SU-DHL-6 (cell line): ENCODE measurements around the gene TANGO2.

ENCODE experiments used
- H2AFZ ChIP-seq: fragments of 200-600 bp; sonication (generic); 2 replicates; pipeline ENCODE4 v1.6.1; 2014; ENCODE audit warnings: low read depth, mild to moderate bottlenecking, moderate library complexity, mixed read lengths, antibody characterized with exemption, low read length; ENCODE audit not compliant: severe bottlenecking
- H3F3A ChIP-seq: fragments of 200-600 bp; shearing (Covaris generic); 2 replicates; pipeline ENCODE4 v1.6.0; 2016; ENCODE audit warnings: antibody characterized with exemption, mild to moderate bottlenecking; ENCODE audit not compliant: insufficient read depth
- H3K27ac ChIP-seq: fragments of 200-600 bp; sonication (generic); 2 replicates; pipeline ENCODE4 v1.5.1; 2016; ENCODE audit warnings: low read depth, mild to moderate bottlenecking, low read length, moderate library complexity, mixed read lengths
- H3K27me3 ChIP-seq: fragments of 200-600 bp; sonication (generic), shearing (Covaris generic); 2 replicates; pipeline ENCODE4 v1.6.0; 2014; ENCODE audit warnings: mild to moderate bottlenecking, low read length
- H3K36me3 ChIP-seq: fragments of 200-600 bp; sonication (generic); 2 replicates; pipeline ENCODE4 v1.6.1; 2014; ENCODE audit warnings: mild to moderate bottlenecking, low read length, mixed read lengths
- H3K4me2 ChIP-seq: fragments of 300-600, 200-600 bp; shearing (Covaris generic), sonication (generic); 2 replicates; pipeline ENCODE4 v1.6.0; 2014; ENCODE audit warnings: low read length, low read depth, mild to moderate bottlenecking; ENCODE audit not compliant: poor library complexity, severe bottlenecking
- H3K4me3 ChIP-seq: fragments of 200-600 bp; sonication (generic); 2 replicates; pipeline ENCODE4 v1.5.1; 2014; ENCODE audit warnings: antibody characterized with exemption, low read length, mild to moderate bottlenecking, mixed read lengths; ENCODE audit not compliant: insufficient read depth, poor library complexity, severe bottlenecking
- H3K79me2 ChIP-seq: fragments of 200-600 bp; sonication (generic); 2 replicates; pipeline ENCODE4 v1.6.1; 2014; ENCODE audit warnings: mild to moderate bottlenecking, low read length, moderate library complexity; ENCODE audit not compliant: insufficient read depth
- H3K9ac ChIP-seq: fragments of 200-600 bp; sonication (generic); 2 replicates; pipeline ENCODE4 v1.7.0; 2014; ENCODE audit warnings: mild to moderate bottlenecking, low read length
- H3K9me2 ChIP-seq: fragments of 200-600 bp; sonication (generic); replicated peaks from 2 replicates; pipeline ENCODE4 v1.6.1; 2014; ENCODE audit warnings: low read length; ENCODE audit not compliant: insufficient read depth
- H3K9me3 ChIP-seq: fragments of 200-600 bp; sonication (generic); 2 replicates; pipeline ENCODE4 v1.6.1; 2014; ENCODE audit warnings: low read length, mixed read lengths; ENCODE audit not compliant: insufficient read depth
- H4K20me1 ChIP-seq: fragments of 200-600 bp; sonication (generic); 2 replicates; pipeline ENCODE4 v1.6.1; 2014; ENCODE audit warnings: low read depth, mild to moderate bottlenecking, antibody characterized with exemption, low read length, moderate library complexity, mixed read lengths
- EZH2phosphoT487 ChIP-seq: fragments of 200-600 bp; sonication (generic), shearing (Covaris generic); conservative IDR thresholded peaks from 2 replicates; pipeline ENCODE4 v1.6.1; 2018; ENCODE audit warnings: mild to moderate bottlenecking, antibody characterized with exemption, low read length, moderate library complexity, mixed read lengths
- TF ChIP-seq, protein P1 (sequence below): fragments of 200-600 bp; sonication (generic); IDR thresholded peaks from one replicate; pipeline ENCODE4 v1.5.1; 2017; ENCODE audit warnings: antibody characterized with exemption, mild to moderate bottlenecking, low read length, moderate library complexity; ENCODE audit not compliant: insufficient read depth, poor library complexity, severe bottlenecking

TANGO2 gene

GRCh38 chr22:20089977-20090729 lies 69.2 kb downstream of the TANGO2 start:
- H3K27me3 ChIP-seq, result no peaks in the 10 kb centered on the region
- no peaks in the 10 kb centered on the region for H3K9me3 ChIP-seq
- no peaks in the 10 kb centered on the region for H3K9me2 ChIP-seq
- no peaks in the 10 kb centered on the region for H3K36me3 ChIP-seq
- H3K9ac ChIP-seq, result no peak overlapping the region
- no peaks in the 10 kb centered on the region for H3F3A ChIP-seq
- H3K79me2 ChIP-seq, result peaks cover 9% of the 10 kb centered on the region
- no peak overlapping the region for H3K27ac ChIP-seq
- no peaks in the 10 kb centered on the region for H4K20me1 ChIP-seq
- H3K4me2 ChIP-seq, result no peak overlapping the region
- TF ChIP-seq EZH2phosphoT487, result no peak
- TF ChIP-seq, protein P1, sequence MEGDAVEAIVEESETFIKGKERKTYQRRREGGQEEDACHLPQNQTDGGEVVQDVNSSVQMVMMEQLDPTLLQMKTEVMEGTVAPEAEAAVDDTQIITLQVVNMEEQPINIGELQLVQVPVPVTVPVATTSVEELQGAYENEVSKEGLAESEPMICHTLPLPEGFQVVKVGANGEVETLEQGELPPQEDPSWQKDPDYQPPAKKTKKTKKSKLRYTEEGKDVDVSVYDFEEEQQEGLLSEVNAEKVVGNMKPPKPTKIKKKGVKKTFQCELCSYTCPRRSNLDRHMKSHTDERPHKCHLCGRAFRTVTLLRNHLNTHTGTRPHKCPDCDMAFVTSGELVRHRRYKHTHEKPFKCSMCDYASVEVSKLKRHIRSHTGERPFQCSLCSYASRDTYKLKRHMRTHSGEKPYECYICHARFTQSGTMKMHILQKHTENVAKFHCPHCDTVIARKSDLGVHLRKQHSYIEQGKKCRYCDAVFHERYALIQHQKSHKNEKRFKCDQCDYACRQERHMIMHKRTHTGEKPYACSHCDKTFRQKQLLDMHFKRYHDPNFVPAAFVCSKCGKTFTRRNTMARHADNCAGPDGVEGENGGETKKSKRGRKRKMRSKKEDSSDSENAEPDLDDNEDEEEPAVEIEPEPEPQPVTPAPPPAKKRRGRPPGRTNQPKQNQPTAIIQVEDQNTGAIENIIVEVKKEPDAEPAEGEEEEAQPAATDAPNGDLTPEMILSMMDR, result no peak
- H2AFZ ChIP-seq, result no peak overlapping the region
- H3K4me3 ChIP-seq, result no peak overlapping the region

DNA sequence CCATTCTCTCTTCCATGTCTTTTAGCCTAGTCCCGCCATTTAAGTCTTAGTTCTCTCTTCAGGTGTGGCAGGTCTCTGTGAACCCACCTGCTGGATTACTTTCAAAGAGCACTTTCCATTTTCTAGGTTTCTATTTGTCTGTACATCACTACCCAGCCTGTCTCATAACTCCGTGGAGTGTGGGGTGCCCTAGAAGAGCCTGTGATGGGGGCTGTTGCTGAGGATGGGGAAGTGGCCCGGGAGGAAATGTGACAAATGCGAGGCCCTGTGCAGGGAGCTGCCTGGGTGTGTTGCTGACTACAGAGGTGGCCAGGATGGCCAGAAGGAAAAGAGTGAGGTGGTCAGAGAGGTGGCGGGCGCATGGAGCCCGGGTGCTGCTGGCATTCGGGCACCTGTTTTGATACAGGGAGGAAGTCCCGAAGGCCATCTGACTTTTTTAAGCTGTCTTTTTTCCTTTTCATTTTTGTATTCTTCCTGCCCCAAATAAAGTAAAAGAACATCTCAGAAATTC lies 69.9 kb downstream of the TANGO2 start:
- no peaks in the 10 kb centered on the region for H4K20me1 ChIP-seq
- TF ChIP-seq EZH2phosphoT487, result no peak
- TF ChIP-seq, protein P1, result no peak
- no peaks in the 10 kb centered on the region for H3K36me3 ChIP-seq
- H3K4me3 ChIP-seq, result no peak overlapping the region
- H3K9me2 ChIP-seq, result no peaks in the 10 kb centered on the region
- H3F3A ChIP-seq, result no peaks in the 10 kb centered on the region
- H3K27ac ChIP-seq, result no peak overlapping the region
- no peak overlapping the region for H3K9ac ChIP-seq
- 0 out of 2 replicates have a peak, but pooled peaks cover 5% of the 10 kb centered on the region for H3K79me2 ChIP-seq
- no peaks in the 10 kb centered on the region for H3K9me3 ChIP-seq
- no peak overlapping the region for H3K4me2 ChIP-seq
- no peaks in the 10 kb centered on the region for H3K27me3 ChIP-seq
- H2AFZ ChIP-seq, result no peak overlapping the region

DNA sequence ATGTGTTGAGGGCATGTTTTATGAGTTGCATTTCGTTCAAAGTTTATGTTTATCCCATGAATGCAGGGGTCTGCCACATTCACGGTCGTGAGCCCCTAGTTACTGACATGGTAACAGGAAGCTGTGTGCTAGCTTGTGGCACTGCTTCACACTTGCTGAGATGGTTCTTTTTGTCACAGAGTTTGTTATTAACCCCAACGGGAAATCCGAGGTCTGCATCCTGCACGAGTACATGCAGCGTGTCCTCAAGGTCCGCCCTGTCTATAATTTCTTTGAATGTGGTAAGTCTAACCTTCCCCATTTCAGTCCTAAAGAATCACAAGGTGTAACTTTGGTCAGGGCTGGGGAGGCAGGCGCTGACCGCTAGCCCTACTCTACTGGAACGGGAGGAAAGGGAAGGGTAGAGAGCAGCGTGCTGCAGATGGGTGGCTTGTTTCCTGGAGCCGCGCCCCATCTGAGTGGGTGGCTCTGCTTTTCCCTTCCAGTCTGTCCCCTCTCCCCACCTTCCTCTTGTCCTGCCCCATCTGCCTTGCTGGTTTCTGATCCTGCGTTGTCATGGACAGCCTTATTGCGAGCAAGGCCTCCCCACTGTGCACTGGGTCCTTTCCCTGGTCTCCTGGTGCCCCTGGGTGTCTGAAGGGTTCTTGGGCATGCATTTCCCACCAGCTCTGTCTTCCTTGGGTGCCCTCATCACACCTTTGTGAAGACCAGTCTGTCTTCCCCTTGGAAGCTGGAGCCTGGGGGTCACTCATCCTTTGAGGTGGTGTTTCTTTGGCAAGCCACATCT lies 71.0 kb downstream of the TANGO2 start:
- Histone ChIP-seq H3K4me3 (no peak overlapping the region), H3F3A (no peaks in the 10 kb centered on the region), H3K9me3 (no peaks in the 10 kb centered on the region), H3K4me2 (no peak overlapping the region), H3K27ac (no peak overlapping the region), H3K27me3 (no peaks in the 10 kb centered on the region), H2AFZ (no peak overlapping the region), H3K9me2 (no peaks in the 10 kb centered on the region), H4K20me1 (no peaks in the 10 kb centered on the region), H3K9ac (no peak overlapping the region), H3K36me3 (peaks cover 2% of the 10 kb centered on the region; the same call in 1 of the 2 replicates), H3K79me2 (no peaks in the 10 kb centered on the region)
- TF ChIP-seq, protein P1, result no peak
- TF ChIP-seq EZH2phosphoT487, result no peak
